Esophagus squamous epithelium (tissue), 5 donors: ENCODE data around the gene TBC1D2B. TPM values are rescaled to one million over a fixed set of nuclear protein-coding genes. Genes with fewer than 3 reads are reported as not detected.
"Not testable (repeated sequence)": the region's sequence is repeated elsewhere in the genome, so short reads cannot be mapped to it uniquely, and the experiment has no call there.

Experiments
- DNase-seq: peaks from one replicate; lab custom pipeline; 2025; lab: John Stamatoyannopoulos, UW
- H3K27ac ChIP-seq, 4 donors: fragments of 200-600 bp; sonication (generic); one replicate each; pipeline ENCODE4 v1.5.1; 2016 to 2019; ENCODE audit warnings: mild to moderate bottlenecking in 1 of 4
- H3K27me3 ChIP-seq, 4 donors: fragments of 200-600 bp; sonication (generic); 1 replicate in 3 of 4; 2 replicates in 1 of 4; pipeline versions ENCODE4 v1.5.1 to v1.6.0; 2017 to 2021; ENCODE audit warnings: antibody characterized with exemption in 1 of 4
- H3K36me3 ChIP-seq, 3 donors: fragments of 200-600 bp; sonication (generic); one replicate each; pipeline ENCODE4 v1.5.1; 2016 to 2019
- H3K4me1 ChIP-seq, 3 donors: fragments of 200-600 bp; sonication (generic); one replicate each; pipeline ENCODE4 v1.5.1; 2017 to 2019
- H3K4me3 ChIP-seq, 4 donors: fragments of 200-600 bp; sonication (generic); 1 replicate in 3 of 4; 2 replicates in 1 of 4; pipeline ENCODE4 v1.5.1; 2016 to 2019; ENCODE audit warnings: mild to moderate bottlenecking in 2 of 4, moderate library complexity in 1 of 4
- H3K9me3 ChIP-seq, 3 donors: fragments of 200-600 bp; sonication (generic); one replicate each; pipeline ENCODE4 v1.5.1; 2016 to 2019
- POLR2A ChIP-seq, 4 donors: fragments of 450-650 bp; IDR thresholded peaks; one replicate each; pipeline ENCODE4 v1.6.1; 2017; ENCODE audit warnings: antibody characterized with exemption in 4 of 4, mild to moderate bottlenecking in 4 of 4, moderate library complexity in 3 of 4
- WGBS, 2 donors: methylation state at CpG; one replicate each; pipeline ENCODE4 v1.1.5; 2018; 5-methylcytosine and 5-hydroxymethylcytosine counted together
- intact Hi-C: fragments of 100-400 bp; cut with DNase I; formaldehyde crosslinking; loops from one replicate; pipeline ENCODE4 v1.15.0; 2022
- total RNA-seq, 4 donors: library from RNA; depleted of rRNA; stranded (reverse); fragments of >200 nt; gene quantifications; one replicate each; pipeline ENCODE4 v1.1.0, GENCODE V29; 2016
- TF ChIP-seq, protein P1 (sequence below), 6 experiments: fragments of 450-650 bp in 4 of 6; fragments of 200-600 bp in 2 of 6; sonication (generic) in 2 of 6; IDR thresholded peaks; one replicate each; pipeline ENCODE4 v1.5.1; 2016 to 2019; ENCODE audit warnings: antibody characterized with exemption in 6 of 6, mild to moderate bottlenecking in 4 of 6, moderate library complexity in 4 of 6
- donor health status: DM: yes; HTN: yes; CAD: no.

The TBC1D2B gene
- total RNA-seq, 4 donors from 2014 or later: 13.0 to 30.7 (median 17.8) TPM

DNA sequence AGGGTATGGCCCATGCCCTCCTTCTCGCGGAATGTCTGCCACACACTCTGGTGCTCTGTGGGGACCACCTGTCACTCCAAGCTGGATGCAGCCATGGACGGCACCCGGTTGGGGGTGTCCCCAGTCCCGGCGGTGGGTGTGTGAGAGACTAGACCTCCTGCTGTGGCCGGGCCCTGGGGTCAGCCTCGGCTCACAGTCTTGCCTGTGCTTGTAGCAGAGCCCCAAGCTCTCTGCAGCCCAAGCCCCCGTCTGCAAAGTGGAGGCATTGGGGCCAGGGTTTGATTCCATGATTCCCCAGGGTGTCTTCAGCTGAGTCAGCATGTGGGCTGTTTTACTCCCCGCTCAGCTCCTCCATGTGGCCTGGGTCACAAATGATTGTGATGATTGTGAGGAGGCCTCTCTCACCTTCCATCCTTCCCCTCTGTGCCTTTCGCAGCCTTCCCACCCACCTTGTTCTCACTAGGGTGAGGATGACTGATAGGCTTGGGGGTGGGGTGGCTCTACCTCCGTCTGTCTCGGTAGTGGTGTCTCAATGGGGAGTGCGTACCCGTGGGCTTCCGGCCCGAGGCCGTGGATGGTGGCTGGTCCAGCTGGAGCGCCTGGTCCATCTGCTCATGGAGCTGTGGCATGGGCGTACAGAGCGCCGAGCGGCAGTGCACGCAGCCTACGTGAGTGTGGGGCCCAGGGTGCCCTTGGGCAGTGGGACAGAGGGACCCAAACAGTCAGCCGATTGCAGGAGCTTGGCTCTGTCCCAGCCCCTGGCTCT, 100.6 kb downstream of the TBC1D2B start:
- H3K4me3 ChIP-seq, intact Hi-C loops, H3K36me3 ChIP-seq, H3K27me3 ChIP-seq, H3K27ac ChIP-seq, DNase-seq, H3K9me3 ChIP-seq: not testable (repeated sequence)
- peaks cover 9 to 37% (median 11%) of the 10 kb centered on the region in 3 donors for H3K4me1 ChIP-seq
- WGBS, 2 donors: 94% methylated on average over 10 of the region's 26 CpGs; no CpG with 5 or more reads in 1 of the 2 donors

DNA sequence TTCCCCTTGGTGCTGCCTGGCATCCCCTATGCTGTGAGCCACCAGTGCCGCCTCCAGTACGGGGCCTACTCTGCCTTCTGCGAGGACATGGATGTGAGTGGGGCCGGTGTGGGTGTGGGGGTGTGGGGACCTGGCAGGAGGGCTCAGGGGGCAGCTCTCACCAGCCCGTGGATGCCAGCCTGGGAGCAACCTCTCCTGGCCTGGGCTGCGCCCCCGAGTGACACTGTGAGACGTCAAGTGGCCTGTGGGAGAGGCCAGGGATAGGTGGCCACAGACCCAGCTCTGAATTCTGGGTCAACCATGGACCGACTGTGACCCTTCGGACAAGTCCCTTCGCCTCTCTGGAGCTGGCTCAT, 101.4 kb downstream of the TBC1D2B start:
- H3K4me1 ChIP-seq: peaks cover 11 to 40% (median 15%) of the 10 kb centered on the region in 3 donors
- DNase-seq, intact Hi-C loops, H3K9me3 ChIP-seq, H3K4me3 ChIP-seq, H3K27ac ChIP-seq, H3K36me3 ChIP-seq, H3K27me3 ChIP-seq: not testable (repeated sequence)
- no CpG with 5 or more reads among the region's 11 CpGs for WGBS, 2 donors

DNA sequence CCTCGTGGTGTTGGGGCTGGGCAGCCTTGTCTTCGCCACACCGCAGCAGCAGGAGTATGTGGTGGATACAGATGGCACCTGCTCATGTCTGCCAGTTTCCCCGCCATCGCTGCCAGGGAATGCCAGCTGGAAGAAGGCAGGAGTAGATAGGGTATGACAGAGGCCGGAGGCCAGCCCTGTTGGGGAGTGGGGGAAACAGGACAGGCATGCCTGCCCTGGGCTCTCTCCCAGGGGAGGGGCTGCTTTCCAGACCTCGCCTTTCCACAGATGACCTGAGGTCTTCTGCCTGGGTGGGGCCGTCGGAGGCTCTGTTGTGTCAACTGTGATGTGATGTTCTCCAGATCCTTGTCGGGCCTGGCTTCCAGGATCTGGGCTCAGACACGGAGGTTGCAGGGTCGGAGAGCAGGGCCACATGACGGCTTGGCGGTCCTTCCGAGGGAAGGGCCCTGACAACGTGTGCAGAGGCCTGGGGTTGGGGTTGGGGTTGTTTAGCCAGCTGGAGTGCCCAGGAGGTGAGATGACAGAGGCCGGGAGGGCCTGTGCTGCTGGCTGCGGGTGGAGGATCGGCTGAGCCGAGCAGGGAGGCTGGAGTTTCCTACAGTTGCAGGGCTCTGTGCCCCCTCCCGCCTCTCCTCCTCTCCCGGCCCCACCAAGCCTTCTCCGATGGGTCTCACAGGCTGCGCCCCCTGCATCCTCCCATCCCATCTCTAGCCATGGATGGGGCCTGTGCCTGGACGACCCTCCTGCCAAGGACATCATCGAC, 102.0 kb downstream of the TBC1D2B start:
- Histone ChIP-seq H3K27ac (no peak overlapping the region), H3K36me3 (no peaks in the 10 kb centered on the region), H3K27me3 (no peaks in the 10 kb centered on the region), H3K4me1 (peaks cover 11 to 40% (median 15%) of the 10 kb centered on the region in 3 donors), H3K4me3 (no peak overlapping the region), H3K9me3 (no peaks in the 10 kb centered on the region)
- DNase-seq: no peak
- WGBS, 2 donors: 60 to 89% methylated on average over 1 to 7 of the region's 26 CpGs
- intact Hi-C loops: no loop called here
- TF ChIP-seq, protein P1, sequence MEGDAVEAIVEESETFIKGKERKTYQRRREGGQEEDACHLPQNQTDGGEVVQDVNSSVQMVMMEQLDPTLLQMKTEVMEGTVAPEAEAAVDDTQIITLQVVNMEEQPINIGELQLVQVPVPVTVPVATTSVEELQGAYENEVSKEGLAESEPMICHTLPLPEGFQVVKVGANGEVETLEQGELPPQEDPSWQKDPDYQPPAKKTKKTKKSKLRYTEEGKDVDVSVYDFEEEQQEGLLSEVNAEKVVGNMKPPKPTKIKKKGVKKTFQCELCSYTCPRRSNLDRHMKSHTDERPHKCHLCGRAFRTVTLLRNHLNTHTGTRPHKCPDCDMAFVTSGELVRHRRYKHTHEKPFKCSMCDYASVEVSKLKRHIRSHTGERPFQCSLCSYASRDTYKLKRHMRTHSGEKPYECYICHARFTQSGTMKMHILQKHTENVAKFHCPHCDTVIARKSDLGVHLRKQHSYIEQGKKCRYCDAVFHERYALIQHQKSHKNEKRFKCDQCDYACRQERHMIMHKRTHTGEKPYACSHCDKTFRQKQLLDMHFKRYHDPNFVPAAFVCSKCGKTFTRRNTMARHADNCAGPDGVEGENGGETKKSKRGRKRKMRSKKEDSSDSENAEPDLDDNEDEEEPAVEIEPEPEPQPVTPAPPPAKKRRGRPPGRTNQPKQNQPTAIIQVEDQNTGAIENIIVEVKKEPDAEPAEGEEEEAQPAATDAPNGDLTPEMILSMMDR (IDR thresholded peaks at IDR 0.05): no peak
- no peak for TF ChIP-seq POLR2A (IDR thresholded peaks at IDR 0.05)

DNA sequence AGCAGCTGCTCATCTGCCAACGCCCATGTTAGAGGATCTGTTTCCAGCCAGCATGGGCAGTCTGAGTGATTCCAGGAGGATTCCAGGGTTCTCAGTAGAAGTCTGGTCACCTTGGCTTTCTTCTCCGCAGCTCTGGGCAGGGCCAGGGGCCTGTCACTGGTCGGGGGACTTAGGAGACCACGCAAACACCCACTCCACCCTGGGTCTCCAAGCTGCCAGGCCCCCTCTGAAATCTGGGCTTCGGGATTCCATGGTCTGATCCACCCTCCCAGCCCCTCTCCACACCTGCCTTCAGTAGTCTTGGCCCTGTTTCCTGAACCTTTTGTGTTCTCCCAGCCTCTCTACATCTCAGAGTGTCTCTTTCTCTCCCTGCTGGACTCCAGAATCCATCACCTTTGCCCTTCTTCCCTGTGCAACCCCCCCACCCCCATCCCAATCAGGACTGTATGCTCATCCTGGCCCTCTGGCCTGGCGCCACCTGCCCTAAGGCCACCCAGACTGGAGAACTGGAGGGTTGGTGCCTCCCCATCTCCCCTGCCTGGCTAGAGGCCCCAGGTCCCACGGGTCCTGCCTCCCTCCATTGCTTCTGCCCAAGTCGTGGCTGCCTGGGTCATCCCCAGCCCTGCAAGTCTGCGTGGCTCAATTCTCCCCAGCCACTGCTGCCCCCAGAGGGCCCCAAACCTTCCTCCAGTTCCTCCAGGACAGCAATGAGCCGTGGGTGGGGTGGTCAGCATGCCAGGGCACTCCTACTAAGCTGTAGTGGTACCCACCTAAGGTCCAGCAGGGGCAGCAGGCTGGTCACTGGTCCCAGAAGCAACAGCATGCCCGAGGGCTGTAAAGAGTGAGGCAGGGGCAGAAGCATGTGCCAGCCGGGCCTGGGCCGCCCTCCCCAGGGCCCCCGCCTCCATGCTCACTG, 102.8 kb downstream of the TBC1D2B start:
- Histone ChIP-seq H3K36me3 (no peaks in the 10 kb centered on the region), H3K27ac (peak overlapping the region in 1 of 4 donors; percentile 58), H3K4me1 (peaks cover 11 to 40% (median 15%) of the 10 kb centered on the region in 3 donors), H3K9me3 (no peaks in the 10 kb centered on the region), H3K4me3 (no peak overlapping the region), H3K27me3 (no peaks in the 10 kb centered on the region)
- WGBS, 2 donors: 53 to 81% methylated on average over 4 to 7 of the region's 14 CpGs
- TF ChIP-seq, protein P1 (IDR thresholded peaks at IDR 0.05): no peak
- no peak for TF ChIP-seq POLR2A (IDR thresholded peaks at IDR 0.05)
- intact Hi-C loops: no loop called here
- no peak for DNase-seq

DNA sequence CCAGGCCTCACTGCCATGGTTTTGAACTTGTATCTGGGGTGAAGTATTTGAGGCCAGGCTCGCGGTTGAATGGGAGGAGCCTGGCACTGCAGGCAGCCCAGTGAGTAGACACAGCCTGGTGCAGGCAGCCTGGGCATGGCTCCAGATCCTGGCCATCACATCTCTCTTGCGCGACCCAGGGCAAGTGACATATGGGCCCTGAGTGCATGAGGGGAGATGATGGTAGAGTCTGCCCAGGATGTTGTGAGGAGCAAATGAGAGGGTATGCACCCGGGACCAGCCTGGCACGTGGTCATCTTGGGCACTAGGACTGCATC, 103.5 kb downstream of the TBC1D2B start:
- H3K9me3 ChIP-seq: no peaks in the 10 kb centered on the region
- no peak for DNase-seq
- TF ChIP-seq, protein P1 (IDR thresholded peaks at IDR 0.05): no peak
- no peak for TF ChIP-seq POLR2A (IDR thresholded peaks at IDR 0.05)
- H3K4me3 ChIP-seq: no peak overlapping the region
- H3K4me1 ChIP-seq: peaks cover 11 to 40% (median 15%) of the 10 kb centered on the region in 3 donors
- H3K36me3 ChIP-seq: no peaks in the 10 kb centered on the region
- intact Hi-C loops: no loop called here
- H3K27ac ChIP-seq: peak overlapping the region in 3 of 4 donors; percentile 16 to 58 (median 48)
- no peaks in the 10 kb centered on the region for H3K27me3 ChIP-seq
- WGBS, 2 donors: 35 to 41% methylated on average over 2 to 4 of the region's 6 CpGs

DNA sequence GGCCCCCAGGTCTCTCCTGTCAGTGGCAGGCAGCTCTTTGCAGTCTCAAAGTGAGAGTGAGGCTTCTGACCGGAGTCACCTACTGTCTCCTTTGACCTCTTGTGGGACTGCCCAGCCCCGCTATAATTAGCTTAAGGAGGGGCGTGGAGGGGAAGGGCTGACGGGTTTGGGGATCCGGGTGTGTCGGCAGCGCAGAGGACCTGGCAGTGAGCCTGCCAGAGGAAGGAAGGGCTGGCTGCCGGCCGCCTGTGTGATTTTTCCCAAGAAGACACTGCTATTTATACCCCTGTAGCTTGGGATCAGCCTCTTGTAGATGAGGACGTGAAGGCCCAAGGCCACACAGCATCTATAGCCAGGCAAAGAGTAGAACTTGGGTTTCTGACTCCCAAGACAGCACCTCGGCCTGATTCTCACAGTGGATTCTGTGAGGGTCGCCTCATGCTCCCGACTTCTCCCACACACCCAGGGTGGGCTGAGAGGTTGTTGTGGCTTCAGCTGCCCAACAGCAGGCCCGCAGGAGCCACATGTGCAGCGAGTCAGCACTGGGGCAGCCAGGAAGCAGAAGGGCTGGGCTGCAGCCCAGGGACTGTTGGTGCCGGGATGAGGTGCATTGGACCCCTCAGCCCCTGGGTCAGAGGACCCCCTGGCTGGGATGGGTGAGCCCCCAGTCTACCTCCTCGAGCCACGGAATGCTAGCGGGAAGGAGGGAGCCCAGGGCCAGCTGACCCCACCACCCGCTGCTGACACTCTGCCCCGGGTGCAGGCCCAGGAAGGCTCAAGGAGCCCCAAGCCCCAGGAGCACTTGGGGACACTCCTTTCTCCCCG, 104.0 kb downstream of the TBC1D2B start:
- H3K27me3 ChIP-seq, H3K9me3 ChIP-seq, H3K36me3 ChIP-seq, intact Hi-C loops, H3K4me3 ChIP-seq, DNase-seq: not testable (repeated sequence)
- WGBS, 2 donors: 0% methylated on average over 1 of the region's 22 CpGs; no CpG with 5 or more reads in 1 of the 2 donors
- Histone ChIP-seq H3K4me1 (peaks cover 11 to 40% (median 15%) of the 10 kb centered on the region in 3 donors), H3K27ac (peak overlapping the region in 3 of 4 donors; percentile 16 to 58 (median 48))

DNA sequence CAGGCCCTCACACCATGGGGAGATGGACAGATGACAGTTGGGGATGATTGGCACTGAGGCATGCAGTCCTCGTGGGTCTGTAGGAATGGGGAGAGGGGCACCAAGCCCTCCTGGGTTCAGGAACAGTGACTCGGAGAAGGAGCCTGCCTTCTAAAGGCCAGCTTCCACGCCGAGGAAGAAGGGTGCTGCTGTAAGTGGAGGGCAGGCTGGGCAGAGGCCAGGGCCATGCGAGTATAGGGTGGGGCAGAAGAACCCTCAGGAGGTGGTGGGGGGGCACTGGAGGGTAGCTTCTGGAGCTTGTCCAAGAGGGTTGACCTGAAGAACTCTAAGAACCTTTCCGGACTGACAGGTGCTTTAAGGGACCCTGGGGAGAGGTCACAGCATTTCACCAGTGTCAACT, 104.8 kb downstream of the TBC1D2B start:
- H3K4me3 ChIP-seq, H3K36me3 ChIP-seq, H3K9me3 ChIP-seq, H3K27ac ChIP-seq, intact Hi-C loops, H3K27me3 ChIP-seq, DNase-seq: not testable (repeated sequence)
- peaks cover 11 to 40% (median 15%) of the 10 kb centered on the region in 3 donors for H3K4me1 ChIP-seq
- WGBS, 2 donors: 100% methylated on average over 1 of the region's 6 CpGs; no CpG with 5 or more reads in 1 of the 2 donors

DNA sequence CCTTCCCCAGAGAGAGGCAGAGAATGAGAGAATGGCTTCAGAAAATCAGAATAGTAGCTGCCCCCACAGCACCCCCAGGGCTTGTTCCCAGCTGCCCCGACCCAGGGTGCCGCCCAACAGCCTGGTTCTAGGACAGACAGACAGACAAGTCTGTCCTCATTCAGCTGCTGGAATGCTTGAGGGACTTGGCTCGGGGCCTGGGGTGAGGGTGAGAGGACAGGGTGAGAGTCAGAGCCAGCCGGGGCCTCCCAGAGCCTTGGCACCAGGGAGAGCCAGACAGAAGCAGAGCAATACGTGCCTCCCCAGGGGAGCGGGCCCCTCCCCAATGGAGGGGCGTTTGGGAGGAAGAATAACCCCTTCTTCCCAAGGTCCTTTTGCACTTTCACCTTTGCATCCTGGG, 105.6 kb downstream of the TBC1D2B start:
- H3K27me3 ChIP-seq, H3K9me3 ChIP-seq, H3K36me3 ChIP-seq, intact Hi-C loops, DNase-seq, H3K27ac ChIP-seq, H3K4me3 ChIP-seq: not testable (repeated sequence)
- H3K4me1 ChIP-seq: peaks cover 11 to 42% (median 15%) of the 10 kb centered on the region in 3 donors
- WGBS, 2 donors: 35% methylated on average over 4 of the region's 7 CpGs; no CpG with 5 or more reads in 1 of the 2 donors
